HCT116 (cell line): ENCODE results near the gene FOXRED1.

ENCODE experiments used
- ATF3 ChIP-seq: IDR thresholded peaks from 2 replicates; pipeline ENCODE4 v1.6.1; 2012
- CBX3 ChIP-seq: IDR thresholded peaks from 2 replicates; pipeline ENCODE4 v1.6.1; 2012; ENCODE audit warnings: low read depth
- CEBPB ChIP-seq: IDR thresholded peaks from 2 replicates; pipeline ENCODE4 v1.6.1; 2012; ENCODE audit warnings: low read depth
- CTCF ChIP-seq, 3 experiments: fragments of 200-600 bp in 1 of 3; sonication (generic) in 1 of 3; IDR thresholded peaks in 2 of 3; conservative IDR thresholded peaks in 1 of 3; 2 replicates each; pipeline ENCODE4 v1.5.1; 2012 to 2017; ENCODE audit warnings: low read depth in 2 of 3, low read length in 2 of 3, antibody characterized with exemption in 1 of 3, borderline replicate concordance in 1 of 3, control low read depth in 1 of 3, mild to moderate bottlenecking in 1 of 3, mixed read lengths in 1 of 3, mixed run types in 1 of 3, moderate library complexity in 1 of 3; ENCODE audit not compliant: insufficient read depth in 1 of 3
- EZH2 ChIP-seq: fragments of 200-600 bp; sonication (generic); IDR thresholded peaks from 2 replicates; pipeline ENCODE4 v1.6.1; 2017; ENCODE audit warnings: antibody characterized with exemption, mixed run types
- EZH2phosphoT487 ChIP-seq: fragments of 200-600 bp; IDR thresholded peaks from 2 replicates; pipeline ENCODE4 v1.6.1; 2018; ENCODE audit warnings: antibody characterized with exemption, borderline replicate concordance
- POLR2A ChIP-seq: IDR thresholded peaks from 2 replicates; pipeline ENCODE4 v1.7.0; 2011; ENCODE audit warnings: borderline replicate concordance; ENCODE audit not compliant: insufficient read depth, insufficient read length; ENCODE audit errors: extremely low read depth
- POLR2AphosphoS5 ChIP-seq: IDR thresholded peaks from 2 replicates; pipeline ENCODE4 v1.6.1; 2011; ENCODE audit warnings: mild to moderate bottlenecking, low read depth, low read length, moderate library complexity
- SP1 ChIP-seq: IDR thresholded peaks from 2 replicates; pipeline ENCODE4 v1.6.1; 2012; ENCODE audit warnings: low read depth
- YY1 ChIP-seq: IDR thresholded peaks from 2 replicates; pipeline ENCODE4 v1.6.1; 2011; ENCODE audit warnings: low read length, low read depth, moderate library complexity, mild to moderate bottlenecking; ENCODE audit not compliant: insufficient replicate concordance; ENCODE audit errors: extremely low read depth
- ZNF274 ChIP-seq: fragments of 200-500 bp; sonication (Bioruptor generic); IDR thresholded peaks from 2 replicates; pipeline ENCODE4 v1.6.1; 2014; ENCODE audit warnings: mild to moderate bottlenecking, low read depth, low read length, inconsistent platforms
- TF ChIP-seq, protein P1 (sequence below): IDR thresholded peaks from 2 replicates; pipeline ENCODE4 v1.6.1; 2012

- TF ChIP-seq POLR2A (no peak), ZNF274 (no peak), CTCF (IDR thresholded peaks at IDR 0.05 in 2 of 3, conservative IDR thresholded peaks at IDR 0.05 in 1 of 3; ENCODE audit: borderline replicate concordance in 1 of 3, insufficient read depth in 1 of 3, low read depth in 2 of 3, low read length in 2 of 3) (no peak), EZH2phosphoT487 (no peak), ATF3 (no peak), YY1 (no peak), CEBPB (no peak), POLR2AphosphoS5 (no peak), EZH2 (no peak), CBX3 (no peak), SP1 (no peak)
- TF ChIP-seq, protein P1, sequence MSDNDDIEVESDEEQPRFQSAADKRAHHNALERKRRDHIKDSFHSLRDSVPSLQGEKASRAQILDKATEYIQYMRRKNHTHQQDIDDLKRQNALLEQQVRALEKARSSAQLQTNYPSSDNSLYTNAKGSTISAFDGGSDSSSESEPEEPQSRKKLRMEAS, result no peak
Observed at GRCh38 chr11:126256216-126256615, 12.7 kb upstream of the FOXRED1 start.
